HG02973 (cell line): ENCODE results near the gene ABLIM3.

Experiments used
- ATAC-seq: cut with Tn5 transposase; IDR thresholded peaks from one replicate; pipeline ENCODE4 v1.9.1; 2021; ENCODE audit warnings: moderate library complexity; ENCODE audit not compliant: unreplicated experiment

ABLIM3 gene

DNA sequence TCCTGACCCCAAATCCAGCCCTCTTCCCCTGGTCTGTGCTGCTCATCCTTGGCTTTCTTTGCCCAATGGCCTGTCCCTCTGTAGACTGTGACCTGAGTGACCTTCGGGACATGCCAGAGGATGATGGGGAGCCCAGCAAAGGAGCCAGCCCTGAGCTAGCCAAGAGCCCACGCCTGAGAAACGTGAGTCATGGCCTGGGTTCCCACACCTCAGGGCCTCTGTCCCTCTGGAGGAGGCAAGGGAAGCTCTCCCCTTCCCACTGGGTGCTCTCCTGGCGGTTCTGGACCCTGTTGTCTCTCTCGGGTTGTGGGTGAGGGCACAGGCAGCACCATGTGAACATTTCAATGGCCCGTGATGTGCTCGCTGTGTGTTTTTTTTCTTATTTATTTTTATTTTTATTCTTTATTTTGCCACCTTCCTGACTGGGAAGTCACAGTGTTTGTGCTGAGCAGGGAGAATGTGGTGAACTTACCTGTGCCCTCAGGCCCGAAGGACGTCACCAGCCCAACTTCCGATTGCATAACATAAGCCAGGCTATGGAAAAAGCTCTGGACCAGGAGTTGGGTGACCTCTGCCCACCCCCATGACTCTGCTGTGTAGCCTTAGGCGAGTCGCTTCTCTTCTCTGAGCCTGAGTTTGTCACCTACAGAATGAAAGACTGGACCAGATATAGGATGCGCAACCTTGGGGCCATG lies 159.9 kb downstream of the ABLIM3 start:
- ATAC-seq, result no peak

DNA sequence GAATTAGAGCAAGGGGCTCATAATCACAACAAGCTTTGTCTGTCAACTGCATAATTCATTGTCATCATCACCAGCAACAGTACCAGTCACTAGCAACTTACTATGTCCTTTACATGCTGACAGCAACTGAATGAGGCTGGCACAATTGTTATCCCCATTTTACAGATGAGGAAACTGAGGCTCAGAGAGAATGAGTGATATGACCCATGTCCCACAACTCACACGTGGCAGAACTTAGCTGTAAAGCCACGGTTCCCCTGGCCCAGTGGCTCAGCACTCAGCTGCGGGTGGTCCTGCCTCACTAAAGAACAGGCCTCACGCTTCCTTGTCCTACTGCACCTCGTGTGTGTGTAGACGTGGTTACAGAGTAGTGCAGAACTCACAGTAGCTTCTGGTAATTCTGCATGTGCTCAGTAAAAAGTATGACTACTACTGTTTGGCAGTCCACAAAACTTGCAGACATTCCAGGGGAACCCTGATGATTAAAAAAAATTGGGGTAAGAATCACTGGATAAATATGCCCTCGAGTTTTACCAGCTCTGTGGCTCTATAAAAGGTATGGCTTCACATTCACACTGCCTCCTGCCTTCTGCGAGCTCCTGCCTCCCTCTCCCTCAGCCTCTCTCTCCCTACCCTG lies 160.6 kb downstream of the ABLIM3 start:
- no peak for ATAC-seq

DNA sequence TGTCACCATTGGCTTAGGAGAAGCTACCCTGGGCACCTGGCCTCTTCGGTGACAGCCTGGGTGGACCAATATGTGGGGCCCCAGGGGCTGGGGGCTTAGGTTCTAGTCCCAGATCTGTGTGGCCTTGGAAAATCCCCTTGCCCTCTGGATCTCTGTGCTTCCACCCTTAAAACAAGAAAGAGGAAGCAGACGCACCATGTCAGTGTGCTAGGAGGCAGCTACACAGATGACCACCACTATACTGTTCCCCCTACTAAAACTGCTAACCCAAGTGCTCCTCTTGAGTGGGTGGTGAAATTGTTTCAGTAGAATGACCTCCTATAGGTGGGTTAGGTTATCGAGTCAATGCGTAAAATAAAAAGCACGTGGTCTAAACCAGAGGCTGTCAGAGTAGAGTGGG lies 161.3 kb downstream of the ABLIM3 start:
- no peak for ATAC-seq

DNA sequence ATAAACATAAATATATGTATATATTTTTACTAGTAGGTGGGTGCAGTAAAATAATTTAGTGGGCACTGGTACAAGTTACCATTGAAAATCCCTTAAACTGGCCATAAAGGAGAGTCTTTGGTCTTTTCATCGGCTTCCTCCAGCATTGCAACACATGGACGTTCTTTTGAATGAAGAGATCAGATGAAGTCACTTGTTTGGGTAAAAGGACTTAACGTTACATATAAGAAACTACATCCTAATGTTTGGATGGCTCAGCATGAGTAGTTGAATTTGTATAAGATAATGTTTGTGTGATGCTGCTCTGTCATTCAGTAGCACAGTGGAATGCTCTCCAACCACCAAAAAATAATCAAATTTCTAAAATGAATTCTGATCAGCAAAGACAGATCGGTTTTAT lies 161.9 kb downstream of the ABLIM3 start:
- no peak for ATAC-seq

DNA sequence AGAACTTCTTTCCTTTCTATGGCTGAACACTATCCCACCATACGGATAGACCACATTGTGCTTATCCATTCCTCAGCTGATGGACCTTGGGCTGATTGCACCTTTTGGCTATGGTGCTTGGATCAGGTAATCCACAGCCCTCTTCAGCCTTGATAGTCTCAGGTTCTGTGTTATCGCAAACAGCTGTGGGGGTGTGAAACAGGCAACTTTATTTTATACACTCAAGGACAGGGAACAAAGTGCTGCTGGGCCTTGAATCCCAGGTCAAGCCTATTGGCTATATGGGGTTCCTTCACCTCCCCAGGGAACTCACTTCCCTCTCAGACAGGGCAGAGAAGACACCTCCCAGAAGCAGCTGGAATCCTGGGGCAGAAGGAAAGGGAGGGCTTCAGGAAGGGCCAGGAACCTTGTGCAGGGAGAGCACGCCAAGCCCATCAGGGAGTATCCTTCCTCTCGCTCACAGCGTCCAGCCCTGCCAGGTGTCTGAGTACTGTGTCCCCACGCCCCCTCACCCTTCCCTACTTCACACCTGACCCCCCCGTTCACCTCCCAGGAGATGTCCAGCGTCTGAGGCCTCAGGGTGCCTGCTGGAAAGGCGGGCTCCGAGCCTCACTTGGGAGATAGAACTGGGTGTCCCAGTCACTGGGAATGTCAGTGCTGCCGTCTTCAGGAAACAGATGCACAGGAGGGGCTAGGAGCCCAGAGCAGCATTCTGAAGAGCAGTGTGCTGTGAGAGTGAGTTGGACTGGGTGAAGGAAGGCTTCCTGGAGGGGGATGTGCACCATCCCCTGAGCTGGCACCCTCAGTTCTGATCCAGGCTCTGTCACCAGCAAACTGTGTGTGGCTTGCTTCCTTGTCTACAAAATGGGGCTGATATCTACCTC lies 163.1 kb downstream of the ABLIM3 start:
- no peak for ATAC-seq

DNA sequence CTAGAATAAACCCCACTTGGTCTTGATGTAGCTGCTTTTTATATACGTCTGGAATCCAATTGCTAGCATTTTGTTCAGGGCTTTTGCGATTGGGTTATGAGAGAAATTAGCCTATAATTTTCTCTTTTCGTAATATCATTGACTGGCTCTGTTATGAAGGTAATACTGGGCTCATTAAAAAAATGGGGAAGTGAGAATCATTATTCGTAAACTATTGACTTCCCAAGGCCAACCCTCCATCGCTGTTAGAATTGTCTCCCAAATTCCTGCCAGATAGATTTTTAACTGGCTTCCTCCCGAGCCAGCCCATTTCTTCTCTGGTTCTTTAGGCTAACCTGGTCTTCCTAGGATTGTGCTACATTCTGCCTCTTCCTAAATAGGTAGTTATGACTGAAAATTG lies 168.1 kb downstream of the ABLIM3 start:
- ATAC-seq, result no peak
